ENCODE data around the gene PCDHB7.
"Not testable (repeated sequence)": the region's sequence is repeated elsewhere in the genome, so short reads cannot be mapped to it uniquely, and the experiment has no call there.

Gene PCDHB7

GRCh38 chr5:141150224-141150992 is 22.0 kb upstream of the PCDHB7 start:
- TF ChIP-seq CTCF (IDR thresholded peaks at IDR 0.05; ENCODE audit: low read depth, low read length) = no peak
- DNase-seq (ENCODE audit: extremely low read depth, low read depth) = no peak

GRCh38 chr5:141150993-141151325 is 21.5 kb upstream of the PCDHB7 start:
- TF ChIP-seq CTCF (IDR thresholded peaks at IDR 0.05; ENCODE audit: low read depth, low read length) = no peak

GRCh38 chr5:141151632-141152031 is 20.8 kb upstream of the PCDHB7 start:
- not testable (repeated sequence) for DNase-seq (ENCODE audit: extremely low read depth, low read depth)

More at GRCh38 chr5:141150993-141151325, 21.5 kb upstream of the PCDHB7 start:
- DNase-seq (ENCODE audit: extremely low read depth, low read depth) = no peak

GRCh38 chr5:141152096-141152495 is 20.3 kb upstream of the PCDHB7 start:
- DNase-seq (ENCODE audit: extremely low read depth, low read depth) = not testable (repeated sequence)

GRCh38 chr5:141155540-141156374 is 16.7 kb upstream of the PCDHB7 start:
- DNase-seq (ENCODE audit: extremely low read depth, low read depth) = no peak
- no peak for TF ChIP-seq CTCF (IDR thresholded peaks at IDR 0.05; ENCODE audit: low read depth, low read length)

- not testable (repeated sequence) for DNase-seq (ENCODE audit: extremely low read depth, low read depth)
Measured at GRCh38 chr5:141157356-141157755, 15.1 kb upstream of the PCDHB7 start.

GRCh38 chr5:141157901-141158300 is 14.5 kb upstream of the PCDHB7 start:
- DNase-seq (ENCODE audit: extremely low read depth, low read depth) = not testable (repeated sequence)

- DNase-seq (ENCODE audit: extremely low read depth, low read depth) = not testable (repeated sequence)
Measured at GRCh38 chr5:141174291-141175104, 2.1 kb downstream of the PCDHB7 start.

- no peak for DNase-seq (ENCODE audit: extremely low read depth, low read depth)
- TF ChIP-seq CTCF (IDR thresholded peaks at IDR 0.05; ENCODE audit: low read depth, low read length) = no peak
Measured at GRCh38 chr5:141175933-141176332, 3.5 kb downstream of the PCDHB7 start.

DNA sequence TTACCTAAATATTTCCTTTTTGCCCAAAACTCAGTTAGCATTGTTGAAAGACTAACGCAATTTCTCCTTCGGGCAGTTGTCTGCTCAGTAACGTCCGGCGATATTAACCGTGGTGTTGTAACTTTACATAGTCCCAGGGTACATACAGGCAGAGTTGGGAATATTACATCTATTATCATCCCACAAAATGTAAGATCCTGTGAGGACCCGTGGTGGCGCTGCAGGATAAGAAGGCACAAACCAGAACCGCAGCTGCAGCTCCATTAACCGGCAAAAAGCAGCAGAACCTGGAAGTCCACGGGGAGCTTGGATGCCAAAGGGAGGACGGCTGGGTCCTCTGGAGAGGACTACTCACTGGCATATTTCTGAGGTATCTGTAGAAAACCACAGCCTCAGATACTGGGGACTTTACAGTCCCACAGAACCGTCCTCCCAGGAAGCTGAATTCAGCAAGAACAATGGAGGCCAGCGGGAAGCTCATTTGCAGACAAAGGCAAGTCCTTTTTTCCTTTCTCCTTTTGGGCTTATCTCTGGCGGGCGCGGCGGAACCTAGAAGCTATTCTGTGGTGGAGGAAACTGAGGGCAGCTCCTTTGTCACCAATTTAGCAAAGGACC is 5.2 kb downstream of the PCDHB7 start, which contains the start of gene PCDHB8:
TSS of gene PCDHB8 (plus strand) at position 214 of the 615 bp plus-strand sequence. CDS start at position 459, 245 bp downstream.
- DNase-seq (ENCODE audit: extremely low read depth, low read depth) = not testable (repeated sequence)

GRCh38 chr5:141179371-141179770 is 6.9 kb downstream of the PCDHB7 start:
- not testable (repeated sequence) for DNase-seq (ENCODE audit: extremely low read depth, low read depth)

- DNase-seq (ENCODE audit: extremely low read depth, low read depth) = not testable (repeated sequence)
Measured at GRCh38 chr5:141179876-141180275, 7.4 kb downstream of the PCDHB7 start.
